ENCODE results near the gene TWNK. TPM values are rescaled to one million over a fixed set of nuclear protein-coding genes. Genes with fewer than 3 reads are reported as not detected.
A peak's percentile ranks its signal among the peaks of the same experiment; 100 is the strongest.

Gene TWNK
- total and polyA plus RNA-seq, 7 donors = 11.0 to 29.0 (median 20.0) TPM

DNA sequence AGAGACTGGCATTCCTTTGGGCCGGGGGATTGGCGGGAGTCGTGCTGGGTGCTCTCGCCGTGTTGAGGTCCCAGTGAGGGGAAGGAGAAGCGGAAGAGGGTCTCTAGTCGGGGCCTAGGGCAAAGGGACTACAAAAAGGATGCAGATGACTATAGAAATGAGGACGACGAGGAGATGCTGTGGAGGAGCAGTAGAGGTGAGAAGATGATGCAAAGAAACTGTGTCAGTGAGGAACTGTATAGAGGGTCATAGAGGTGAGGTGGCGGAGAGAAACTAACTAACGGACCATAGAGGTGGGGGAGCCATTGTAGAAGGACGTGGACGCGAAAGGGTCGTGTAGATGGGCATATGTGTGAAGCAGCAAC lies 324 bp downstream of the TWNK start:
- TF ChIP-seq, protein P1, sequence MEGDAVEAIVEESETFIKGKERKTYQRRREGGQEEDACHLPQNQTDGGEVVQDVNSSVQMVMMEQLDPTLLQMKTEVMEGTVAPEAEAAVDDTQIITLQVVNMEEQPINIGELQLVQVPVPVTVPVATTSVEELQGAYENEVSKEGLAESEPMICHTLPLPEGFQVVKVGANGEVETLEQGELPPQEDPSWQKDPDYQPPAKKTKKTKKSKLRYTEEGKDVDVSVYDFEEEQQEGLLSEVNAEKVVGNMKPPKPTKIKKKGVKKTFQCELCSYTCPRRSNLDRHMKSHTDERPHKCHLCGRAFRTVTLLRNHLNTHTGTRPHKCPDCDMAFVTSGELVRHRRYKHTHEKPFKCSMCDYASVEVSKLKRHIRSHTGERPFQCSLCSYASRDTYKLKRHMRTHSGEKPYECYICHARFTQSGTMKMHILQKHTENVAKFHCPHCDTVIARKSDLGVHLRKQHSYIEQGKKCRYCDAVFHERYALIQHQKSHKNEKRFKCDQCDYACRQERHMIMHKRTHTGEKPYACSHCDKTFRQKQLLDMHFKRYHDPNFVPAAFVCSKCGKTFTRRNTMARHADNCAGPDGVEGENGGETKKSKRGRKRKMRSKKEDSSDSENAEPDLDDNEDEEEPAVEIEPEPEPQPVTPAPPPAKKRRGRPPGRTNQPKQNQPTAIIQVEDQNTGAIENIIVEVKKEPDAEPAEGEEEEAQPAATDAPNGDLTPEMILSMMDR (IDR thresholded peaks at IDR 0.05) = no peak
- ATAC-seq (peak in 2 of 4 donors; percentile 2 to 16), DNase-seq (no peak)
- no peaks in the 10 kb centered on the region for H3K27me3 ChIP-seq (ENCODE audit: insufficient read depth in 3 of 3, low read length in 2 of 3)
- peaks cover 0 to 74% of the 10 kb centered on the region in 2 donors for H3K36me3 ChIP-seq (ENCODE audit: insufficient read depth in 1 of 2, low read depth in 1 of 2)
- peaks cover 31% of the 10 kb centered on the region for H3K4me1 ChIP-seq
- 1 to 2% (median 1%) methylated on average over 15 of the region's 15 CpGs for WGBS, 3 donors
- intact Hi-C loops (cut with DNase I) = no loop called here
- H3K9me3 ChIP-seq = no peaks in the 10 kb centered on the region
- H3K4me3 ChIP-seq = peak overlapping the region; percentile 76
- peak overlapping the region; percentile 80 for H3K27ac ChIP-seq

DNA sequence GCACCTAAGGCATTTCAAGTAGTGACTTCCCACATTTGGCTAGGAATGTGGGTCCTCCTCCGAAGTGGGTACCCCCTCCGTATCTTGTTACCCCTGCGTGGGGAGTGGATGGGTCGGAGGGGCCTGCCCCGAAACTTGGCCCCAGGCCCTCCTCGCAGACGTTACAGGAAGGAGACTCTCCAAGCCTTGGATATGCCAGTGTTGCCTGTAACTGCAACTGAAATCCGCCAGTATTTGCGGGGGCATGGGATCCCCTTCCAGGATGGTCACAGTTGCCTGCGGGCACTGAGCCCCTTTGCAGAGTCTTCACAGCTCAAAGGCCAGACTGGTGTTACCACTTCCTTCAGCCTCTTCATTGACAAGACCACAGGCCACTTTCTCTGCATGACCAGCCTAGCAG lies 823 bp downstream of the TWNK start:
- TF ChIP-seq, protein P1 (IDR thresholded peaks at IDR 0.05) = no peak
- 54 to 57% (median 57%) methylated on average over 10 of the region's 10 CpGs for WGBS, 3 donors
- intact Hi-C loops (cut with DNase I) = no loop called here
- H3K4me3 ChIP-seq = peak overlapping the region; percentile 76
- no peaks in the 10 kb centered on the region for H3K27me3 ChIP-seq (ENCODE audit: insufficient read depth in 3 of 3, low read length in 2 of 3)
- peak overlapping the region; percentile 80 for H3K27ac ChIP-seq
- DNase-seq (peak in 1 of 2 donors; percentile 41), ATAC-seq (no peak)
- peaks cover 31% of the 10 kb centered on the region for H3K4me1 ChIP-seq
- peaks cover 0 to 74% of the 10 kb centered on the region in 2 donors for H3K36me3 ChIP-seq (ENCODE audit: insufficient read depth in 1 of 2, low read depth in 1 of 2)
- H3K9me3 ChIP-seq = no peaks in the 10 kb centered on the region

DNA sequence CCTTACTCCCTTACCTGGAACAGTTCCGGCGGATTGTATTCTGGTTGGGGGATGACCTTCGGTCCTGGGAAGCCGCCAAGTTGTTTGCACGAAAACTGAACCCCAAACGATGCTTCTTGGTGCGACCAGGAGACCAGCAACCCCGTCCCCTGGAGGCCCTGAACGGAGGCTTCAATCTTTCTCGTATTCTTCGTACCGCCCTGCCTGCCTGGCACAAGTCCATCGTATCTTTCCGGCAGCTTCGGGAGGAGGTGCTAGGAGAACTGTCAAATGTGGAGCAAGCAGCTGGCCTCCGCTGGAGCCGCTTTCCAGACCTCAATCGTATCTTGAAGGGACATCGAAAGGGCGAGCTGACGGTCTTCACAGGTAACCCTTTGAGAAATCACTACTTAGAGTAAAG lies 1.7 kb downstream of the TWNK start:
- no peak for DNase-seq
- H3K27me3 ChIP-seq (ENCODE audit: insufficient read depth in 3 of 3, low read length in 2 of 3) = no peaks in the 10 kb centered on the region
- 84 to 85% (median 85%) methylated on average over 21 of the region's 21 CpGs for WGBS, 3 donors
- TF ChIP-seq, protein P1 (IDR thresholded peaks at IDR 0.05) = no peak
- peak overlapping the region; percentile 22 for H3K4me3 ChIP-seq
- H3K4me1 ChIP-seq = peaks cover 31% of the 10 kb centered on the region
- ATAC-seq = no peak
- H3K9me3 ChIP-seq = no peaks in the 10 kb centered on the region
- peaks cover 6 to 75% of the 10 kb centered on the region in 2 donors for H3K36me3 ChIP-seq (ENCODE audit: insufficient read depth in 1 of 2, low read depth in 1 of 2)
- no peak overlapping the region for H3K27ac ChIP-seq
- intact Hi-C loops (cut with DNase I) = no loop called here

DNA sequence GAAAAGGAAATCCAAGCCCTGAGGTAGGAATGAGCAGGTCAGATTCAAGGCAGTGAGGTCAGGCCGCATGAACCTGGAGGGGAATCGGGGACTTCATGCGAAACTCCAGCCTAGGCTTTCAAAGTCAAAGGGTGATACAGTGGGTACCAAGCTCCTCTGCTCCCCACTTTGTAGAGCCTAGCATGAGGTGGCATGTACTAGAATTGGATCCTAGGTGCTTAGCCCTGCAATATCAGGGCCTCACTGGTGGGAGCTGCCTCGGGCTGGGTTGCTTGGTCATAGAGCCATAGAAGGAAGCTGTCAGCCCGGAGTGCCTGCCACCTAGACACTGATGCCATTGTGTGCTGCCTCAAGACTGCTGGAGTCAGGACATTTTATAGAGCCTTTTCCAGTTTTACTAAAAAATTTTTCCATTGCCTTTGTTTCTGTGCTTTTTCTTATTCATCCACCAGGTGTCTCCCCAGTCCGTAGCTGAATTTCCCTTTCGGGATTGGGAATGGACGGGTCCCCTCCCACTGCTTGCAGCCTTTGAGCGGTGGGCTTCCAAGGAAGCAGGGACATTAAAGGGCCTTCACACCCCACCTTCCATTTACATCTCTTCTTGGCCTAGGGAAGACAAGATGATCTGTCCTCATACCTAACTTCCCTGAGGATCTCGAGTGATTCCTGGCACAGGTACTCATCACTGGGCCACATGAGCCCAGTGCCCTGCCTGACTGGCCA lies 6.8 kb downstream of the TWNK start:
- DNase-seq (no peak), ATAC-seq (no peak)
- Histone ChIP-seq H3K27me3 (ENCODE audit: insufficient read depth in 3 of 3, low read length in 2 of 3) (no peaks in the 10 kb centered on the region), H3K4me3 (no peak overlapping the region), H3K9me3 (no peaks in the 10 kb centered on the region), H3K4me1 (peaks cover 16% of the 10 kb centered on the region), H3K27ac (no peak overlapping the region), H3K36me3 (ENCODE audit: insufficient read depth in 1 of 2, low read depth in 1 of 2) (peaks cover 6 to 55% of the 10 kb centered on the region in 2 donors)
- intact Hi-C loops (cut with DNase I) = loop anchor here in 1 of 2 donors (2.0 kb wide), 1 partner anchor 21 kb away; no protein-coding TSS in a partner anchor
- TF ChIP-seq, protein P1 (IDR thresholded peaks at IDR 0.05) = peak; percentile 74
- WGBS, 3 donors = 46 to 56% (median 51%) methylated on average over 10 of the region's 10 CpGs

Data from psoas muscle (tissue), 8 donors.